GM23248 (cell line): ENCODE data around the gene EFS.

Experiments used
- EZH2 ChIP-seq: fragments of 200-600 bp; sonication (generic); IDR thresholded peaks from 2 replicates; pipeline ENCODE4 v1.6.1; 2018; ENCODE audit warnings: antibody characterized with exemption, mild to moderate bottlenecking; ENCODE audit not compliant: insufficient read depth, poor library complexity, severe bottlenecking
- EZH2phosphoT487 ChIP-seq: fragments of 200-600 bp; sonication (generic); IDR thresholded peaks from 2 replicates; pipeline ENCODE4 v1.6.1; 2018; ENCODE audit warnings: antibody characterized with exemption, moderate library complexity, mild to moderate bottlenecking, low read depth; ENCODE audit not compliant: insufficient read depth

GRCh38 chr14:23307146-23307530 lies 57.8 kb downstream of the EFS start:
- TF ChIP-seq EZH2 (no peak), EZH2phosphoT487 (no peak)
